Endothelial cell (in vitro differentiated cells): ENCODE results near the gene SCLY. TPM values are rescaled to one million over a fixed set of nuclear protein-coding genes. Genes with fewer than 3 reads are reported as not detected.

Source experiments
- DNase-seq: peaks from one replicate; pipeline ENCODE4 v3.0.0; 2021; ENCODE audit warnings: low spot score
- H3K27ac Mint-ChIP-seq: one replicate; pipeline ENCODE4 v1.8.0; 2021; ENCODE audit warnings: mixed read lengths, inconsistent platforms; ENCODE audit not compliant: unreplicated experiment
- H3K27me3 Mint-ChIP-seq: one replicate; pipeline ENCODE4 v1.8.0; 2021; ENCODE audit warnings: mild to moderate bottlenecking, moderate library complexity, mixed read lengths, inconsistent platforms; ENCODE audit not compliant: unreplicated experiment
- H3K36me3 Mint-ChIP-seq: one replicate; pipeline ENCODE4 v1.8.0; 2021; ENCODE audit warnings: mild to moderate bottlenecking, low read depth, mixed read lengths, inconsistent platforms; ENCODE audit not compliant: unreplicated experiment
- H3K4me1 Mint-ChIP-seq: one replicate; pipeline ENCODE4 v1.8.0; 2021; ENCODE audit warnings: mild to moderate bottlenecking, mixed read lengths, inconsistent platforms; ENCODE audit not compliant: unreplicated experiment
- H3K4me3 Mint-ChIP-seq: one replicate; pipeline ENCODE4 v1.8.0; 2021; ENCODE audit warnings: mild to moderate bottlenecking, mixed read lengths, inconsistent platforms; ENCODE audit not compliant: unreplicated experiment
- H3K9me3 Mint-ChIP-seq: one replicate; pipeline ENCODE4 v1.8.0; 2021; ENCODE audit warnings: mixed read lengths, inconsistent platforms; ENCODE audit not compliant: unreplicated experiment
- CTCF ChIP-seq: fragments of 200-600 bp; sonication (generic); IDR thresholded peaks from one replicate; pipeline ENCODE4 v1.5.0; 2021; ENCODE audit warnings: antibody characterized with exemption; ENCODE audit not compliant: unreplicated experiment
- total RNA-seq: library from RNA; stranded (reverse); fragmentation: NEBNext Ultra II Directional; extraction: Animal tissue kit (Norgen Biotek cat#: 25700); gene quantifications from one replicate; pipeline ENCODE4 v1.2.1, GENCODE V29; 2021; ENCODE audit not compliant: unreplicated experiment

The SCLY gene
- total RNA-seq, 1 donor from 2014 or later: 17.7 TPM

- no peak for DNase-seq
- H3K27ac Mint-ChIP-seq: no peak overlapping the region
Measured at GRCh38 chr2:238019962-238020361, 40.8 kb upstream of the SCLY start.

GRCh38 chr2:238020816-238021215 lies 40.0 kb upstream of the SCLY start:
- H3K4me1 Mint-ChIP-seq: peaks cover 31% of the 10 kb centered on the region
- TF ChIP-seq CTCF: no peak
- H3K27me3 Mint-ChIP-seq: peaks cover 7% of the 10 kb centered on the region
- peaks cover 28% of the 10 kb centered on the region for H3K36me3 Mint-ChIP-seq
- no peaks in the 10 kb centered on the region for H3K9me3 Mint-ChIP-seq
- DNase-seq: no peak
- no peak overlapping the region for H3K4me3 Mint-ChIP-seq
- H3K27ac Mint-ChIP-seq: no peak overlapping the region

More at GRCh38 chr2:238019962-238020361, 40.8 kb upstream of the SCLY start:
- TF ChIP-seq CTCF: no peak
- H3K36me3 Mint-ChIP-seq: peaks cover 22% of the 10 kb centered on the region
- H3K4me1 Mint-ChIP-seq: peaks cover 31% of the 10 kb centered on the region
- H3K4me3 Mint-ChIP-seq: peak overlapping the region; percentile 33
- H3K27me3 Mint-ChIP-seq: peaks cover 7% of the 10 kb centered on the region
- H3K9me3 Mint-ChIP-seq: no peaks in the 10 kb centered on the region

- Mint-ChIP-seq H3K27ac (no peak overlapping the region), H3K36me3 (peaks cover 28% of the 10 kb centered on the region), H3K4me1 (peaks cover 31% of the 10 kb centered on the region), H3K4me3 (no peak overlapping the region), H3K27me3 (peaks cover 7% of the 10 kb centered on the region), H3K9me3 (no peaks in the 10 kb centered on the region)
- no peak for DNase-seq
- no peak for TF ChIP-seq CTCF
Measured at GRCh38 chr2:238021327-238021726, 39.5 kb upstream of the SCLY start.

GRCh38 chr2:238022594-238023157 lies 38.1 kb upstream of the SCLY start:
- no peak for DNase-seq
- H3K4me1 Mint-ChIP-seq: peaks cover 29% of the 10 kb centered on the region
- peaks cover under 1% of the 10 kb centered on the region for H3K27me3 Mint-ChIP-seq
- no peaks in the 10 kb centered on the region for H3K9me3 Mint-ChIP-seq
- TF ChIP-seq CTCF: no peak
- H3K27ac Mint-ChIP-seq: no peak overlapping the region
- H3K4me3 Mint-ChIP-seq: no peak overlapping the region
- peaks cover 28% of the 10 kb centered on the region for H3K36me3 Mint-ChIP-seq

- Mint-ChIP-seq H3K27ac (no peak overlapping the region), H3K4me3 (no peak overlapping the region), H3K4me1 (peaks cover 23% of the 10 kb centered on the region), H3K27me3 (no peaks in the 10 kb centered on the region), H3K9me3 (no peaks in the 10 kb centered on the region), H3K36me3 (peaks cover 30% of the 10 kb centered on the region)
- no peak for TF ChIP-seq CTCF
- DNase-seq: no peak
Measured at GRCh38 chr2:238023608-238024007, 37.2 kb upstream of the SCLY start.
